ENCODE measurements around the gene ELP1.
"Not testable (repeated sequence)": the region's sequence is repeated elsewhere in the genome, so short reads cannot be mapped to it uniquely, and the experiment has no call there.

The ELP1 gene

DNA sequence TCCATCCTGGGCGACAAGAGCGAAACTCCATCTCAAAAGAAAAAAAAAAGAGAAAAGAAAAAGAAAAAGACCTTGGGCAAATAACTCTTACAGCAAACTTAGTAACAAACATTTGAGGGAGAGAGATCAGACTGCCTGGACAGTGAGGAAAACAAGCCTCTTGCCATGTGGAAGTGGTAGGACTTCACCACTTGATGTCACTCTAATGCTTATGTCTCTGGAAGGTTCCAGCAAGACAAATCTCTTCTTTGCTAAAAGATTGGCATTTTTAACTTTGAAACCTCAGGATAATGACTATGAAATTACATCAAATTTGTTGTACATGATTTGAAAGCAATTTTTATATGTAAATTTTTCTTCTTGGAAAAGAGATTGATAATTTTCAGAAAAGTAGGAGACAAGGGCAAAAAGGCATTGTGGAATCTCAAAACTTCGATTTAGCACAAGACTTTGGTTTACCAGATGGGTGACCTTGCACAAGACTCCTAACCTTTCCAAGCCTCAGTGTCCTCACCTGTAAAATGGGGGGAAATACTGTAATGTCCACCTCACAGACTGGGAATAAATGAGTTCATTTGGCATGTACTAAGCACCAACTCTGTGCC lies 83.5 kb downstream of the ELP1 start:
- no peak for DNase-seq

DNA sequence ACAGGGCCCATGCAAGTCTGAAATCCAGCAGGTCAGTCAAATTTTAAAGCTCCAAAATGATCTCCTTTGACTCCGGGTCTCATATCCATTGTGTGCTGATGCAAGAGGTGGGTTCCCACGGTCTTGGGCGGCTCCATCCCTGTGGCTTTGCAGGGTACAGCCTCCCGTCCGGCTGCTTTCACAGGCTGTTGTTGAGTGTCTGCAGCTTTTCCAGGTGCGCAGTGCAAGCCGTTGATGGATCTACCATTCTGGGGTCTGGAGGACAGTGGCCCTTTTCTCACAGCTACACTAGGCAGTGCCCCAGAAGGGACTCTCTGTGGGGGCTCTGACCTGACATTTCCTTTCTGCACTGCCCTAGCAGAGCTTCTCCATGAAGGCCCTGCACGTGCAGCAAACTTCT lies 85.6 kb downstream of the ELP1 start:
- DNase-seq, result not testable (repeated sequence)

DNA sequence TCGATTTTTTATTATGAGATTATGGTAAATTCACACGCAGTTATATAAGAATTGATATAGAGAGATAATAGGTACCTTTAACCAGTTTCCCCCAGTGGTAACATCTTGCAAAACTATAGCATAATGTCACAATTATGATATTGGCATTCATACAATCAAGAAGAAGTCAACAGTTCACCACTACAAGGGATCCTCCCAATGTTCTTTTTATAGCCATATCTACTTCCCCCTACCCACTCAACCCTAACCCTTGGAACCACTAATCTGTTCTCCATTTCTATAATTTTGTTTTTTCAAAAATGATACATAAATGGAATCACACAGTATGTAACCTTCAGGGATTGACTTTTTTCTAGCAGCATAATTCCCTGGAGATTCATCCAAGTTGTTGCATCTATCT lies 88.0 kb downstream of the ELP1 start:
- DNase-seq, result no peak

DNA sequence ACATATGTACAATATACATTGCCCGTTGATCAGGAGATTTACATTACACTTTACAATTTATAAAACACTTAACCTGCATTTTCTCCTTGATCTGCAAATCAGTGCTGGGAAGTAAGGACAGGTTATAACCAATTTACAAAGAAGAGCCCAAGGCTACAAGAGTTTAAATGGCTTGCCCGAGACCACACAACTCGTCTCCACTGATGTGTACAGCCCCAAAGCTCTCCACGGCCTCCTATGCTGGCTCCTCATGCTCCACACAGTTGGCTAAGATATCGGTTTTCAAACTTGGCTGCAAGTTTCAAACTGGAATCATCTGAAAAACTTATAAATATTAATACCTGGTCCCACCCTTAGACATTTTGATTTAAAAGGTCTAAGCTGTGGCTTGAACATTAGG lies 88.4 kb downstream of the ELP1 start:
- DNase-seq, result no peak

DNA sequence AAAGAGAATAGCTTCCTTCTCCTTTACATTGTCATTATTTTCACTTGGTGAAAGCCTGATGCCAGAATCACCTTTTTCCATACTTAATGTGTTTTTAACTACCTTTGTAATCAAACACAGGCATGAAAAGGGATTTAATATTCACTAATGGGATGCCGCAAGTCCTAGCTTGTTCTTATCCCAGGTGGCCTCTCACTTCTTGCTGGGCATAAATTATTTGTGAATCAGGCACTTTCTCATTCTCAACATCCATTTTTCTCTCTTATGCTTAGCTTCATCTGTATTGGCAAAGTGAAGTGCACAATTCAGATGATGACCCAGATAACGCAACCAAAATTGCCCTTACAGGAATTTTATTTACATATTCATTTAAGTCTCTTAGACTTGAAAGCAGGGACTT lies 89.1 kb downstream of the ELP1 start:
- no peak for DNase-seq

DNA sequence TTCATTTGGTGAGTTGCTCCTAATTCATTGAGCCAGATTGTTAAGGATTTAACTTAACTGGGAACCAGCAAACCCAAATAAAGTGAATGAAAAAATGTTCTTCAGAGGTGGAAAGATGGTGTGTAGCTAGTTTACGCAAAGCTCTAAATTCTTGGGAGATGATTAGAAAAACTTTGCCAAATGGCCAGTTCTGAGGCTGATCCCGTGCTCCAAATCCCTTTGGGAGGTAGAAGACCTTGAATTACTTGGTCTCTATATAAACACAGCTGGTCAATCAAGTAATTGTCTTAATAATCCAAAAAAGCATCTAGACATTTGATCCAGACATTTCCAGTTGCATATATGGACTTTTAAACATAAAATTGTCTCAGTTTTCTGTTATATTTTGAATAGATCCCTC lies 89.5 kb downstream of the ELP1 start:
- no peak for DNase-seq

DNA sequence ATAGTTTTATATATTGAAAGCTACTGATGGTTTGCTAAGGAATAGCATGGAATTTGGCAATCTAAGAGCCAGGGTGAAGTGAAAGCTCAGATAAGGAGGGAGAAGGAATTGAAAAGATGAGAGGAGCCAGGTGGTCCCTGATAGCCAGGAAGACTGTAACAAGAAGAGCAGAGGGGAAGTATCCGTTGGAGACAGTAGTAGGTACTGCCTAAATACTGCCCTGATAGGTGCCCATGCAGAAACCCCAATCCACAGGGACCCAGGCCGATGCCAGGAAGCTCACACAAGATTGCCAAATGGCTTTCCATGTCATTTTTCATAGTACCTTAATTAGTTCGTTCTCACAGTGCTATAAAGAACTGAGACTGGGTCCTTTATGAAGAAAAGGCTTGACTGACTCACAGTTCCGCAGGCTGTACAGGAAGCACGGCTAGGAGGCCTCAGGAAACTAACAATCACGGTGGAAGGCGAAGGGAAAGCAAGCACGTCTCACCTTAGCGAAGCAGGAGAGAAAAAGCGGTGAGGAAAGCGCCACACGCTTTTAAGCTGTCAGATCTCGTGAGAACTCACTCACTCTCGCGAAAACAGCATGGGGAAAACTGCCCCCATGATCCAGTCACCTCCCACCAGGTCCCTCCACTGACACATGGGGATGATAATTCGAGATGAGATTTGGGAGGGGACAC lies 91.2 kb downstream of the ELP1 start:
- no peak for DNase-seq

DNA sequence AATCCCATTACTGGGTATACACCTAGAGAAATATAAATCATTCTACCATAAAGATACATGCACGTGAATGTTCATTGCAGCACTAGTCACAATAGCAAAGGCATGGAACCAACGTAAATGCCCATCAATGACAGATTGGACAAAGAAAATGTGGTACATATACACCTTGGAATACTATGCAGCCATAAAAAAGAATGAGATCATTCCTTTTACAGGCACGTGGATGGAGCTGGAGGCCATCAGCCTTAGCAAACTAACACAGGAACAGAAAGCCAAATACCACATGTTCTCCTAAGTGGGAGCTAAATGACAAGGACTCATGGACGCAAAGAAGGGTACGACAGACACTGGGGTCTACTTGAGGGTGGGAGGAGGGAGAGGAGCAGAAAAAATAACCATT lies 94.4 kb downstream of the ELP1 start:
- not testable (repeated sequence) for DNase-seq

DNA sequence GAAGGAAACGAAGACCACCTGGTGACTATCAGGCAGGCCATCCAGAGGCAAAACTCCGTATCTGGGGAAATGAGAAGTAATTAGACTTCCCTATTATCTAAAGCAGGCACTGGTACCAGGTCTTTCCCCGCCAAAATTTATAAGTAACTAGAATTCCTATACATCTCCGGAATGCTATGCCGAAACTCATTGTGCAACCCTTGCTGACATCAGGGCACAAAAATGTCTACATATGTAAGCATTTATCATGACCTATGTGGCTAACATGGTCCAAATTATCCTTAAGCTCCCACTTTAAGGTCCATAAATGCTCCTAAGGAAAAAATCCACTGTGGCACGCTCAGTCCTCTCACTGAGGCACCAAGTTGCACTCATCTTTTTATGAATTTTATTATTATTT lies 95.9 kb downstream of the ELP1 start:
- DNase-seq, result no peak

DNA sequence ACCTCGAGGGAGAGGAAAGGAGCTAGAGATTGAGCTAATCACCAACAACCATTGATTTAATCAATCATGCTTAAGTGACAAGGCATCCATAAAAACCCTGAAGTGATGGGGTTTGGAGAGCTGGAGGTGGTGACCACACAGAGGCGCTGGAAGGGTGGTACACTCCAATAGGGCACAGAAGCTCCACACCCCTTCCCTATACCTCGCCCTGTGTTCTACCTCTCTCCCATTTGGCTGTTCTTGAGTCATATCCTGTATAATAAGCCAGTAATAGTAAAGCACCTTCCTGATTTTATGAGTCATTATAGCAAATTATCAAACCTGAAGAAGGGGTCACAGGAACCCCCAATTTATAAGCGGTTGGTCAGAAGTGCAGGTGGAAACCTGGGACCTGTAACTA lies 96.4 kb downstream of the ELP1 start:
- no peak for DNase-seq

DNA sequence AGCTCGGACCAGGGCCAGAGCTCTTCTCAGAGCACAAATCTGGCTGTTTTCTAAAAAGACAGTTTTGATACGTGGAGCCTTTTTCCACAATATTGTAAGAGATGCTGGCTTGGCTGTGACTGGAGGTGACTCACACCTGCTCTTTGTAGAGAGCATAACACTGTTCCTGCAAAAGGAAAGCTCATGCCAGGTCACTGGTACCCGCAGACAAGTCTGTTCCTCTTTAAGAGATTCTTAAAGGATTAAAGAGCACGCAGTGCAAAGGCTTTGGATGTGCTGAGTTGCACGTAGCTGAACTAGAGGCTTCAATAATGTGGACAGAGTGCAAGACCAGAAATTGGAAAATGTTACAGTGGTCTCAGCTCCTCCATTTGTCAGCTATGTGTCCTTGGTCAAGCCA lies 97.1 kb downstream of the ELP1 start:
- no peak for DNase-seq

DNA sequence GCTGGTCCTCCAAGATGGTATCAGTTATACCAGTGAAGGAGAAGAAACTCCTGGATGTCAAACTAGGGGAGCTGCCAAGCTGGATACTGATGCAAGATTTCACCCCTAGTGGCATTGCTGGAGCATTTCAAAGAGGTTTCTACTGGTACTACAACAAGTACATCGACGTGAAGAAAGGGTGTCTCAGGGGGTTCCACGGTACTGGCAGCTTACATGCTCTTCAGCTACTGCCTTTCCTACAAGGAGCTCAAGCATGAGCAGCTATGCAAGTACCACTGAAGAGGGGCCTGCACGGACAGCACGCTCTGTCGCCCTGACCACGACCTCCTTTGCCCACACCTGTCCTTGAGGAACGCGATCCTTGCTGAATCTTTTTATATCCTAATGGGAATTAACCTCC lies 97.6 kb downstream of the ELP1 start:
- no peak for DNase-seq

DNA sequence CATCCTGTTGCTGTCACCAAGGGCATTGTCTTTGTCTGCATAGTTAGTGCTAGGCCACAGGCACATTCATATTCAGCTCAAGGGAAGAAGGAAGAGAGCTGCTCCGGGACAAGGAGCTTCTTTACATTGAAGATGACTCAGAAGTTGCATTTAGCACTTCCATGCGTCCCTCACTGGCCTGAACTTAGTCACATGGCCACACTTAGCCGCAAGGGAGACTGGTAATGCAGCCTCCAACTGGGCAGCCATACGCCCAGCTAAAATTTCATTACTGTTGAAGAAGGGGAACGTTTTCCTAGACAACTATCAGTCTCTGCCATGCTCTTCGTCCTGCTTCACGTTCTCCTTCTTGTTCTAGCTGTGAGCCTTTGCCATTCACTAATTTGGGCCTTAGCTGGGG lies 98.1 kb downstream of the ELP1 start:
- no peak for DNase-seq

DNA sequence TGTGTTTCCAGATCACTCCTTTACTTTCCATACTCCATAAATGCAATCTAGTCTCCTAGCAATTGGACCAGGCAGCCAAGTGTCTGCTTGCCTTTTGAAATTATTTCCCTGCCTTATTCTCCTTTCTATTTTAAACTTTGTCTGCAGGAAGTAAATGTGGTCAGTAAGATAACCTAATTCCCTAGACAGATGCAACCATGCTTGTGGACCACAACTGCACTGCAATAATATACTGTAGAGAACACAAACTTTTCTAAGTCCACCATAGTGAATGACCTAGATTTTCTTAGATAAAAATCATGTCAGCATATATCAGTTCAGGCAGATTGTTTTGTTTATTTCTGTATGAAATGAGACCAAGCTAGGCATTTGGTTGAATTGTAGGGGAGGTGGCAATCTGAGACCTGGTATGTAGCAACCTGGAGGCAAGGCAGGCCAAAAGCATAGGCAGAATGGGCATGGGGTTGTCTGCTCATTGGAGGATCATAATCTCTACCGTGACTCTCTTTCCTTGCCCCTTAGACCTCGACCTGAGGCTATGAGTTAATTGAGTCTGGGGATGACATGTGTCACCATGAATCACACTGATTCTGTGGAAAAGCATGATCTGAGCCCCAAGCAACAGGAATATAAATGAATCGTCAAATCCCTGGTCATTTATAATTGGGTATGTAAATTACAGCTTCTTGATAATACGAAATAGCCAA lies 98.8 kb downstream of the ELP1 start:
- DNase-seq, result no peak

DNA sequence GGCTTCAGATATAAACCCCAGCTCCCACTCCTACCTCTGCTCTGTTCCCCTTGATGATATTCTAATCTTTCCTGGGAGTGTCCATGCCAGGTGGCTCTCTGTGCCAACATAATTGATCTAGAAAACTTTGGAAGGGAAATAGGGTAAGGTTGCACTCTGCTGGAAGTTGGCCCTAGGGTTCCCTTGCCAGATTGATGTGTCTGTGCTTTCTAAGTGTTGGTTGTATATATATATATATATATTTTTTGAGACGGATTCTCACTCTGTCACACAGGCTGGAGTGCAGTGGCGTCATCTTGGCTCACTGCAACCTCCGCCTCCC lies 101.8 kb downstream of the ELP1 start:
- DNase-seq, result no peak

DNA sequence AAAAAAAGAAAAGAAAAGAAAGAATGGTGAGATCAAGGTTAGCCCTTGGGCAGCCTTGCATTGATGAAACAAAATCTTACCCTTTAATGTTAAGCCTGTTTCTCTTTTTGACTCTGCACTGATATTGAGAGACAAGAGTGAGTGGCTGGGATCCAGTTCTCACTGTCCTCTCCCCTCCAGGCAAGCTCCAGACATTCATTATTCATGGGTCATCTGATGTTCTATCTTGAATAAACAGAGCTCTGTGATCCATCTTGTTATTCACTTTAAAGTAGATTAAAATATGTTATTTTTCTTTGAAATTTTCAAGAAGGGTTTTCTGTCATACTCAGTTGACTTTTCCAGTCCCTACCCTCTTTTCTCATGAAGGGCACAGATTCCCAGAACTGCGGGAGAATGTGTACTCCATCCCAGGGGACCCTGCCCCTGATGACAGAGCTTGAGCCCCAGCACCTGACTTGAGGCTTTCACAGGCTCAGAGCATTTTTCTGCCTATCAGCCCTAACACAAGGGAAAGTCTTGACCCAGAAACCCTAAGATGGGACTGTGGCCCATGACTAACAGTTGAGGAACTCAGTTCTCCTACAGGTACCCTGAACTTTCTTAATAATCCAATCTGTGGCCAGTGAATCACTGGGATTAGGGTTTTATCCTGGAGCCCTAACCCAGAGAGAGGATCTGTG lies 102.3 kb downstream of the ELP1 start:
- DNase-seq, result no peak

DNA sequence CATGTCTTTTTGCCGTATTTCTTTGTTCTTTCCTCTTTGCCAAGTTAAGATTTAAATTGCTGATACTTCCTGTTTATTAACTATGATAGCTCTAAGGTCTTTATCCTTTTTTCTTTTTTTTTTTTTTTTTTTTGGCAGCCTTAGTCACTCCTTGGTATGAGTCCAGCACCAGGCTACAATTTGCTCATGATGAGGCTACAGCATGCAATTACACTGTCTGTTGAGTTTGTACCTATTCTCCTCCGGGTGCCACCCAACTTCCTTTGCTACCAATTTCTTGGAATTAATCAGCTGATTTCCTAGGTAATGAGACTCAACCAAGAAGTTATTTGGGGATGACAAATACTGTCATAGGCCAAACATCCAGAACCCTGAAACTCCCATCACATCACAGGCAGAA lies 103.7 kb downstream of the ELP1 start:
- no peak for DNase-seq

DNA sequence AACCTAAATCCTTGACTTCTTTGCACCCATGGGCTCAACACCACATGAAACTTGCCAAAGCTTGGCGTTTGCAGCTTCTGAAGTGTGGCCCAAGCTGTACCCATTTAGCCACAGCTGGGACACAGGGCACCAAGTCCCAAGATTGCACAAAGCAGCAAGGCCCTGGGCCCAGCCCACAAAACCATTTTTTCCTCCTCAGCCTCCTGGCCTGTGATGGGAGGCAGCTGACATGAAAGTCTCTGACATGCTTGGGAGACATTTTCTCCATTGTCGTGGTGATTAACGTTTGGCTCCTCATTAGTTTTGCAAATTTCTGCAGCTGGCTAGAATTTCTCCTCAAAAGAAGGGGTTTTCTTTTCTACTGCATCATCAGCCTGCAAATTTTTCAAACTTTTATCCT lies 110.1 kb downstream of the ELP1 start:
- DNase-seq, result no peak

Data from CD4-positive, alpha-beta T cell treated with Interleukin-1 beta for 1 hour (primary cell).